LNCaP clone FGC (cell line): ENCODE data around the gene PFKM.
"Not testable (repeated sequence)": the region's sequence is repeated elsewhere in the genome, so short reads cannot be mapped to it uniquely, and the experiment has no call there.

Experiments
- DNase-seq: peaks from one replicate; pipeline ENCODE4 v3.0.0-alpha.2; 2011; ENCODE audit warnings: low read depth
- H3K4me3 ChIP-seq: 2 replicates; pipeline ENCODE4 v1.5.1; 2011; ENCODE audit warnings: mild to moderate bottlenecking, low read depth, low read length, control low read depth
- CTCF ChIP-seq: IDR thresholded peaks from 2 replicates; pipeline ENCODE4 v1.5.1; 2012; ENCODE audit warnings: mild to moderate bottlenecking; ENCODE audit not compliant: control insufficient read depth, insufficient read depth; ENCODE audit errors: extremely low read depth

Gene PFKM

GRCh38 chr12:48123169-48123568, 4.0 kb downstream of the PFKM start:
- no peak for DNase-seq
- no peak for TF ChIP-seq CTCF

GRCh38 chr12:48125542-48125941, 6.4 kb downstream of the PFKM start:
- H3K4me3 ChIP-seq, DNase-seq: not testable (repeated sequence)

More at GRCh38 chr12:48123169-48123568, 4.0 kb downstream of the PFKM start:
- no peak overlapping the region for H3K4me3 ChIP-seq

- H3K4me3 ChIP-seq = no peak overlapping the region
- no peak for TF ChIP-seq CTCF
- DNase-seq = no peak
Measured at GRCh38 chr12:48125985-48126384, 6.8 kb downstream of the PFKM start.

GRCh38 chr12:48126953-48127630, 7.9 kb downstream of the PFKM start:
- no peak for TF ChIP-seq CTCF
- DNase-seq = no peak
- H3K4me3 ChIP-seq = no peak overlapping the region

GRCh38 chr12:48128800-48129199, 9.6 kb downstream of the PFKM start:
- DNase-seq = no peak
- no peak for TF ChIP-seq CTCF
- no peak overlapping the region for H3K4me3 ChIP-seq

- no peak for DNase-seq
- H3K4me3 ChIP-seq = no peak overlapping the region
- no peak for TF ChIP-seq CTCF
Measured at GRCh38 chr12:48129376-48129775, 10.2 kb downstream of the PFKM start.

- DNase-seq = no peak
- no peak for TF ChIP-seq CTCF
- H3K4me3 ChIP-seq = no peak overlapping the region
Measured at GRCh38 chr12:48131517-48131916, 12.4 kb downstream of the PFKM start.
